Activated T-cell treated with anti-CD3 and anti-CD28 coated beads, Interleukin-2, amount 50 U/mL, for 1 hour (primary cell): ENCODE results near the gene USP16.
"Not testable (repeated sequence)": the region's sequence is repeated elsewhere in the genome, so short reads cannot be mapped to it uniquely, and the experiment has no call there.

Experiments used
- DNase-seq: peaks from one replicate; pipeline ENCODE4 v3.0.0-alpha.2; 2020

USP16 gene

GRCh38 chr21:29024474-29025327 lies at the start of gene USP16:
Gene USP16 (plus strand): TSS chr21:29024668. CDS start chr21:29027914, 3,246 bp downstream.
- peak; percentile 95 for DNase-seq

GRCh38 chr21:28975397-28975796 lies 49.1 kb upstream of the USP16 start:
- no peak for DNase-seq

- no peak for DNase-seq
These were observed 45.4 kb upstream of the USP16 start for GRCh38 chr21:28979092-28979491.

GRCh38 chr21:28982637-28983036 lies 41.8 kb upstream of the USP16 start:
- DNase-seq: no peak

GRCh38 chr21:28986677-28987076 lies 37.8 kb upstream of the USP16 start:
- no peak for DNase-seq

- DNase-seq: not testable (repeated sequence)
These were observed 36.3 kb upstream of the USP16 start for GRCh38 chr21:28988146-28988545.

- DNase-seq: no peak
These were observed 32.5 kb upstream of the USP16 start for GRCh38 chr21:28991861-28992525.

GRCh38 chr21:28992526-28993292 lies 31.8 kb upstream of the USP16 start, which contains the start of gene LTN1:
Gene LTN1 (minus strand): TSS chr21:28992877. CDS start chr21:28992805, 72 bp downstream.
- DNase-seq: peak; percentile 98

- DNase-seq: no peak
These were observed 31.2 kb upstream of the USP16 start for GRCh38 chr21:28993293-28993629.

- peak; percentile 93 for DNase-seq
These were observed 21.9 kb upstream of the USP16 start for GRCh38 chr21:29002442-29003144.

- DNase-seq: no peak
These were observed 18.8 kb upstream of the USP16 start for GRCh38 chr21:29005696-29006095.

GRCh38 chr21:29007135-29007534 lies 17.3 kb upstream of the USP16 start:
- DNase-seq: no peak

GRCh38 chr21:29007810-29008209 lies 16.7 kb upstream of the USP16 start:
- no peak for DNase-seq

GRCh38 chr21:29008367-29008766 lies 16.1 kb upstream of the USP16 start:
- no peak for DNase-seq

- DNase-seq: not testable (repeated sequence)
These were observed 13.2 kb upstream of the USP16 start for GRCh38 chr21:29011236-29011635.

GRCh38 chr21:29017639-29018237 lies 6.7 kb upstream of the USP16 start:
- no peak for DNase-seq

GRCh38 chr21:29018540-29018939 lies 5.9 kb upstream of the USP16 start:
- no peak for DNase-seq

- no peak for DNase-seq
These were observed 2.3 kb upstream of the USP16 start for GRCh38 chr21:29022166-29022565.

- no peak for DNase-seq
These were observed 853 bp downstream of the USP16 start for GRCh38 chr21:29025328-29025713.

- no peak for DNase-seq
These were observed 5.1 kb downstream of the USP16 start for GRCh38 chr21:29029524-29029923.

- DNase-seq: no peak
These were observed 6.4 kb downstream of the USP16 start for GRCh38 chr21:29030909-29031308.

- no peak for DNase-seq
These were observed 8.8 kb downstream of the USP16 start for GRCh38 chr21:29033301-29033700.
